HG02870 (cell line): Measurements from ENCODE around the gene TPPP.
"Not testable (repeated sequence)": the region's sequence is repeated elsewhere in the genome, so short reads cannot be mapped to it uniquely, and the experiment has no call there.

ENCODE experiments used
- ATAC-seq: cut with Tn5 transposase; IDR thresholded peaks from one replicate; pipeline ENCODE4 v1.9.1; 2021; ENCODE audit warnings: mild to moderate bottlenecking, moderate library complexity; ENCODE audit not compliant: unreplicated experiment

Gene TPPP

DNA sequence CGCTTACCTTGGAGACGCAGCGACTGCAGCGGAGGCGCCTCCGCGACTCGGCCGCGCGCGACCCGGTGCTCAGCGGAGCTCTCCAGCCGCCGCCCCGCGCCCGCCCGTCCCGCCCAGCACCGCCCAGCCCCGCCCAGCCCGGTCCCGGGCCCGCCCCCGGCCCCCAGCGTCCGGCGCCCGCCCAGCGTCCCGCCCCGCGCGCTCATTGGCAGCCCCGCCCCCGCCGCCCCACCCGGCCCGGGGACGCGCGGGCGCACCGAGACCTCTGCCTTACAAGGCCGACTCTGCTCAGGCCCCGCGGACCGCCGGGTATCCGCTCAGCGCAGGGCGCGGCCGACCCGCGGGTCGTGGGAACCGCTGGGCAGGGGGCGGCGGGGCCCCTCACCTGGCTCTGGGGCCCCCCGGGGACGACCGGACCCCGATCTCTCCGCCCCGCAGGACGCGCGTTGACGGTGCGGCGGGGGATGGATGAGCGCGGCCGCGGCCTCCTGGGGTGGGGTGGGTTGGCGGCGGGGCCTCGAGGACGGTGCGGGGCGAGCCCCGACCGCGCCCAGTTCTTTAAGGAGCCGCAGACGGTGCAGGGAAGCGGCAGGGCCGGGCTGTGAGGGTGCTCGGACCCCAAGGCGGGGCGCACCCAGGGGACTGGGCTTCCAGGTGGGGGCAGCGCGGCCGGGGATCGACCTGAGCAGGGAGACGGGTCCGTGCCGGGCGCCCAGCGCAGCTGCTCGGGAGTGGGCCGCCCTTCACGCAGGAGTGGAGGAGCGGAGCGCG lies at the start of gene TPPP:
Gene TPPP (minus strand): TSS at position 82 of the 771 bp plus-strand sequence. CDS start 15,292 bp downstream, outside the sequence.
- peak; percentile 67 for ATAC-seq

DNA sequence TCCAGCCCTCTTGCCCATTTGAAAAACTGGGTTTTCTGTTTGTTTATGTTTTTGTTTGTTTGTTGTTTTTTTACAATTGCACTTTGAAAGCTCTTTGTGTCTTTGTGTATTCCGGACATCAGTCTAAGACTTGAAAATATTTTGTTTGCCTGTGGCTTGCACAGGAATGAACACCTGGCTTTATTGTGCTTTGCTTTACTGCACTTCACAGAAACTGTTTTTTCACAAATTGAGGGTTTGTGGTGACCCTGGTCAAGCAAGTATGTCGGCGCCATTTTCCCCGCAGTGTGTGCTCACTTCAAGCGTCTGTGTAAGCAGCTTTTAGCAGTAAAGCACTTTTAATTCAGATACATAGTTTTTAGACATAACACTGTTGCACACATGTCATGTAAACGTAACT lies 49.1 kb upstream of the TPPP start:
- not testable (repeated sequence) for ATAC-seq

GRCh38 chr5:734145-734544 lies 41.0 kb upstream of the TPPP start:
- not testable (repeated sequence) for ATAC-seq

- ATAC-seq: not testable (repeated sequence)
Observed at GRCh38 chr5:732754-733454, 39.8 kb upstream of the TPPP start.

DNA sequence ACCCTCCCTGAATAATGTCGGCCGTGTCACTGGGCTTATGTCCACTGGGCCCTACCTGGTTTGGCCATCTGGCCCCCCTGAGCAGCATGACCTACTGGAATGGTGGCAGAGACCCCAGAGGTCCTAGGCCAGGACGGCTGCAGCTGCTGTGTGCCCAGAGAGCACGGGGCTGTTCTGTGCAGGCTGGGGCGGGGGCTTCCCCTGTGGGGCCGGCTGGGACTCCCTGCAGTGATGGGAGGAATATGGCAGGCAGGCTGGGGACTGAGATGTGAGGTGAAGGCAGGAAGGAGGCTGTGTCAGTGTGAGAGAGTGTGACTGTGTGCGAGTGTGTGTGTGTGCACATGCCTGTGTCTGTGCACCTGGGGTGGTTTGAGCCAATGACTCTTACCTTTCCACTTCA lies 36.1 kb upstream of the TPPP start:
- ATAC-seq: not testable (repeated sequence)

- not testable (repeated sequence) for ATAC-seq
Observed at GRCh38 chr5:727087-727486, 33.9 kb upstream of the TPPP start.

GRCh38 chr5:723865-724264 lies 30.7 kb upstream of the TPPP start:
- ATAC-seq: not testable (repeated sequence)

GRCh38 chr5:723309-723708 lies 30.2 kb upstream of the TPPP start:
- ATAC-seq: not testable (repeated sequence)

DNA sequence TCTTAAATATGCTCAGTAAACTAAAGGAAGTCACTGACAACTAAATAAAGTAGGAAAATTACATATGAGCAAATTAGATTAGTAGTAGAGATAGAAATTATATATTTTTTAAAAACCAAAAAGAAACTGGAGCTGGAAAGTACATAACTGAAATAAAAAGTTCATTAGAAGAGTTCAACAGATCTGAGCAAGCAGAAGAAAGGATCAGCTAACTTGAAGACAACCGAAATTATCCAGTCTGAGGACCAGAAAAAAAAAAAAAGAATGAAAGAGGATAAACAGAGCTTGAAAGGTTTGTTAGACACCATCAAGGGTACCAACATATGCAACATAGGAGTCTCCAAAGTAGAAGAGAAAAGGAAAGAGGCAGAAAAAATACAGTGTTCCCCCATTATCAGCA lies 26.2 kb upstream of the TPPP start:
- not testable (repeated sequence) for ATAC-seq

DNA sequence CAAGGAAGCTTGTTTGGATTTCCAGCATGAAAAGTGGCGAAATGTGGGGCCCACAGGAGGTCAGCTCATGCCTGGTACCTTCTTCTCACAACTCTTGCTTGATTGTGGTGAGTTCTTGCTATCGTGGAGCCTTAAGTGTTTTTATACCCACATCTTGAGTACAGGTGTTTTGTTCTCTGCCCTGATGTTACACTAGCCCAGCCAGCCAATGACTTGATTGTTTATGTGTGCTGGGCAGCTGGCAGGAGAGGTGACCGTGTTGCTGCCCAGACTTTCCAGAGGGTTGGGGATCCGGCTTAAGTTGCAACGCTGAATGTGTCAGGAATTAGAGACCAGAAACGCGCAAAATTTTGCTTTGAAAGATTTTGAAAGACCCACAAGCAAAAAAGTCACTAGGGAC lies 24.0 kb upstream of the TPPP start:
- no peak for ATAC-seq

- ATAC-seq: not testable (repeated sequence)
Observed at GRCh38 chr5:716740-717139, 23.6 kb upstream of the TPPP start.

DNA sequence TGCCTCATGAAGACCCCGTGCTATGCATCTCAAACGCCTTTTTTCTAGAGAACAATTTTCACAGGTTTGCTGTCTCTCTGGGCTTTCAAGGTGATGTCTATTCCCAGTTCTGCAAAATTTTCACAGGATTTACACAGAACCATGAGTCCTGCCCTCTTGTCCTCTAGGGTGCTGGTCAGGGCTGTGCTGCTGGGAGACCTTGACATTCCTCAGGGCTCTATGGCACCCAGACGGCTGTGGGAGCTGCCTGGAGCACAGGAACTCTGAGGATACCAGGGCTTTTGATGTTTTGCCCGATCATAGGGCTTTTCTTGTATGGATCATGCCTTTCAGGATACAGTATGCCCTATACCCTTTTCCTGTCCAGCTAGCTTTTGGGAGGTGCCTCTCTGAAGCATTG lies 22.5 kb upstream of the TPPP start:
- not testable (repeated sequence) for ATAC-seq

- ATAC-seq: not testable (repeated sequence)
Observed at GRCh38 chr5:714215-715118, 21.3 kb upstream of the TPPP start.

GRCh38 chr5:713686-714085 lies 20.5 kb upstream of the TPPP start:
- ATAC-seq: not testable (repeated sequence)

DNA sequence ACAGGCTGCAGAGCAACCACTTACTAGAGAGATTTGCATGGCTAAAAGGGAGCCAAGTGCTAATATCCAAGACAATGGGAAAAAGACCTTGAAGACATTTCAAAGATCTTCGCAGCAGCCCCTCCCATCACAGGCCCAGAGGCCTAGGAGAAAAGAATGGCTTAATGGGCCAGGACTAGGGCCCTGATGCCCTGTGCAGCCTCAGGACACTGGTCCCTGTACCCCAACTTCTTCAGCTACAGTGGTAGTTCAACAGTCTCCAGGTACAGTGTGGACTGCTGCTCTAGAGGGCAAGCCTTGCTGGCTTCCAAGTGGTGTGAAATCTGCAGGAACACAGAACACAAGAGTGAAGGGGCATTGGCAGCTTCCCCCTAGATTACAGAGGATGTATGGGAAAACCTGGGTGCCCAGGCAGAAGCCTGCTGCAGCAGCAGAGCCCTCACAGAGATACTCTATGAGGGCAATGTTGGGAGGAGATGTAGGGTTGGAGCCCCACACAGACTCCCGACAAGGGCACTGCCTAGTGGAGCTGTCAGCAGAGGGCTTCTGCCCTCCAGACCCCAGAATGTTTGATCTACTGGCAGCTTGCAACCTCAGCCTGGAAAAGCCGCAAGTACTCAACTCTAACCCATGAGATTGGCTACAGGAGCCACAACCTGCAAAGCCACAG lies 15.8 kb upstream of the TPPP start:
- ATAC-seq: not testable (repeated sequence)

- not testable (repeated sequence) for ATAC-seq
Observed at GRCh38 chr5:708374-708773, 15.2 kb upstream of the TPPP start.

GRCh38 chr5:706127-706526 lies 13.0 kb upstream of the TPPP start:
- ATAC-seq: not testable (repeated sequence)

DNA sequence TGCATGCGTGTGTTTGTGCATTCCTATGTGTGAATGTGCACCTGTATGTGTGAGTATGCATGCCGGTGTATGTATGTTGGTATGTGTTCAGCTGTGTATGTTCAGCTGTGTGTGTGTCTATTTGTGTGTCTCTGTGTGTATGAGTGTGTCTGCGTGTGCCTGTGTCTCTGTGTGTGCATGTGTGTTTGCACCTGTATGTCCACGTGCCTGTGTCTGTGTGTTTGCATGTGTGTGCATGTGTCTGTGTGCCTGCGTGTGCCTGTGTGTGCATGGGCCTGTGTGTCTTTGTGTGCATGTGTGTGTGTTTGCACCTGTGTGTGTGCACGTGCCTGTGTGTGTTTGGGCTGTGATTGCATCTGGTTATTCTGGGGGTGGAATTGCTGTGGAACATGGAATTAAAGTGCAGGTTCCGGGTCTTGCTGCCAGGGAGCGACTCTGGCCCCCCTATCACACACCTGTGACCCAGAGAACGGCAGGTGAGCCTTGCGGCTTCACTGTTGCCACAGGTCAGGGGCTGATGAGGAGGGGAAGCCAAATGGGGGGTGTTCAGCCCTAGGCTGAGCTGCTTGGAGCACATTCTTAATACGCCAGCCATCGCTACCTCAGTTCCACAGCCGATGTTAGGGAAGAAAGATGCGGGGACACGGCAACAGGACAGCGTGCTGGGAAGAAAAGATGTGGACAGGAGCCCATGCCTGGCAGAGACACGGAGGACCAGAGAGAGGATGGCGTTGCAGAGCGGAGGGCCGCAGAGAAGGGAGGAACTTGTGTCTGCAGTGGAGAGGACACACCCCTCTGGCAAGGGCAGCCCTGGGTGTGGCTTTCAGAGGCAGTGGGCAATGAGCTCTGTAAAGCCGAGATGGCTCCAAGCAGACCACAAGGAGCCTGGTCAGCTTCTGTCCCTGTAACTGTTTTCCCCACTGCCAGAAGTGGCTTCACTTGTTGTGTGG lies 3.9 kb upstream of the TPPP start:
- not testable (repeated sequence) for ATAC-seq

GRCh38 chr5:696191-696590 lies 3.0 kb upstream of the TPPP start:
- ATAC-seq: not testable (repeated sequence)
